Naive thymus-derived CD4-positive, alpha-beta T cell (primary cell): ENCODE results near the gene NR2F2. TPM values are rescaled to one million over a fixed set of nuclear protein-coding genes. Genes with fewer than 3 reads are reported as not detected.

Experiments
- ATAC-seq: fragments of 150-1000 bp; cut with Tn5 transposase; 2 replicates; pipeline ENCODE4 v1.10.0; 2021; ENCODE audit warnings: mild to moderate bottlenecking, moderate library complexity
- CTCF ChIA-PET: fragments of 350-600 bp; sonication (Branson Sonifier 250); formaldehyde crosslinking; loops from one replicate; lab custom pipeline; 2021; ENCODE audit warnings: antibody characterized with exemption; lab: Charles Lee
- POLR2A ChIA-PET: fragments of 350-600 bp; sonication (Branson Sonifier 250); formaldehyde crosslinking; loops from one replicate; lab custom pipeline; 2021; ENCODE audit warnings: antibody characterized with exemption, inconsistent platforms; lab: Charles Lee
- DNase-seq, 9 donors: peaks; one replicate each; pipeline versions ENCODE4 v3.0.0 to v3.0.0-alpha.2; 2020 to 2022; ENCODE audit warnings: mixed read lengths in 1 of 9
- H3K27ac ChIP-seq: one replicate; pipeline ENCODE4 v1.7.0; 2013; ENCODE audit warnings: mild to moderate bottlenecking, low read depth, low read length, moderate library complexity
- H3K27me3 ChIP-seq, 2 donors: one replicate each; pipeline ENCODE4 v1.7.0; 2013; ENCODE audit warnings: low read length in 2 of 2, mild to moderate bottlenecking in 2 of 2, moderate library complexity in 2 of 2; ENCODE audit not compliant: control insufficient read depth in 2 of 2, insufficient read depth in 2 of 2
- H3K36me3 ChIP-seq, 3 experiments: 1 replicate in 2 of 3; 2 replicates in 1 of 3; pipeline ENCODE4 v1.7.0; 2013; ENCODE audit warnings: low read length in 3 of 3, mild to moderate bottlenecking in 3 of 3, moderate library complexity in 1 of 3; ENCODE audit not compliant: insufficient read depth in 3 of 3, control insufficient read depth in 2 of 3
- H3K4me1 ChIP-seq, 2 donors: one replicate each; pipeline ENCODE4 v1.7.0; 2013; ENCODE audit warnings: low read length in 2 of 2, mild to moderate bottlenecking in 2 of 2, moderate library complexity in 1 of 2; ENCODE audit not compliant: control insufficient read depth in 2 of 2, insufficient read depth in 2 of 2
- H3K4me3 ChIP-seq: 2 replicates; pipeline ENCODE4 v1.7.0; 2013; ENCODE audit warnings: mild to moderate bottlenecking, low read length
- H3K9me3 ChIP-seq, 3 experiments: 1 replicate in 2 of 3; 2 replicates in 1 of 3; pipeline ENCODE4 v1.7.0; 2013; ENCODE audit warnings: low read length in 3 of 3; ENCODE audit not compliant: control insufficient read depth in 2 of 3
- H3K27ac Mint-ChIP-seq, 9 donors: one replicate each; pipeline ENCODE4 v1.8.0; 2020 to 2022; ENCODE audit warnings: mixed read lengths in 9 of 9, mild to moderate bottlenecking in 8 of 9, moderate library complexity in 5 of 9, inconsistent platforms in 2 of 9
- H3K27me3 Mint-ChIP-seq, 5 donors: one replicate each; pipeline ENCODE4 v1.8.0; 2021 to 2022; ENCODE audit warnings: mixed read lengths in 5 of 5, mild to moderate bottlenecking in 1 of 5
- H3K36me3 Mint-ChIP-seq, 5 donors: one replicate each; pipeline ENCODE4 v1.8.0; 2020 to 2022; ENCODE audit warnings: mixed read lengths in 5 of 5, mild to moderate bottlenecking in 3 of 5, inconsistent platforms in 1 of 5
- H3K4me1 Mint-ChIP-seq, 7 donors: one replicate each; pipeline ENCODE4 v1.8.0; 2020 to 2022; ENCODE audit warnings: mixed read lengths in 7 of 7, mild to moderate bottlenecking in 3 of 7, inconsistent platforms in 1 of 7
- H3K4me3 Mint-ChIP-seq, 10 donors: one replicate each; pipeline ENCODE4 v1.8.0; 2020 to 2022; ENCODE audit warnings: mild to moderate bottlenecking in 10 of 10, mixed read lengths in 10 of 10, moderate library complexity in 6 of 10, inconsistent platforms in 2 of 10
- H3K9me3 Mint-ChIP-seq, 11 donors: one replicate each; pipeline ENCODE4 v1.8.0; 2020 to 2022; ENCODE audit warnings: mixed read lengths in 11 of 11, mild to moderate bottlenecking in 4 of 11, inconsistent platforms in 1 of 11, moderate library complexity in 1 of 11
- intact Hi-C, 2 donors: fragments of 100-400 bp; cut with micrococcal nuclease; formaldehyde crosslinking; loops; one replicate each; pipeline ENCODE4 v1.15.1; 2023
- polyA plus RNA-seq, 2 donors: library from polyadenylated mRNA; unstranded; fragments of 300-500 nt; fragmentation: Illumina TruSeq; gene quantifications; one replicate each; pipeline ENCODE4 v1.2.3, GENCODE V29; 2021
- total RNA-seq, 6 experiments: library from RNA in 5 of 6; stranded (reverse) in 5 of 6; gene quantifications; 1 replicate in 5 of 6; 2 replicates in 1 of 6; pipeline ENCODE4 v1.2.3 and lab custom pipeline; 2021 to 2026

NR2F2 gene
- total and polyA plus RNA-seq, 7 experiments from 2014 or later, result not detected

DNA sequence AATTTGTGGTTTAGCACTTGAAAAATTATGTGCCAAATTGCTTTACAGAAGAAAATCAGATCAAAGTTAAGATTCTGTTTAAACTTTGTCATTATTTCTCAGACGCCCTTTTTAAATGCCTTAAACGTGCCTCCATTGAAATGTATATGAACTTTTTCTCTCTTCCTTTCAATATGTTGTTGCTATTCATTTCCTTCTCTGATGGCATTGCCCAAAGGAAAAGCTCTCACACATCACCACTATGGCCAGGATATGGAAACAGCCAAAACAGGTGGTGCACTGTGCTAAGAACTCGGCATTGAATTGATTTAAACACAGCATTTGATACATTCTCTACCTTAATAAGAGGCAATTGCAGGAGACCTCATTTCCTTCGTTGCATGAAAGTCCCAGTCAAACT, 35.7 kb upstream of the NR2F2 start:
- POLR2A ChIA-PET, result no interaction called here

GRCh38 chr15:96296264-96296663, 34.2 kb upstream of the NR2F2 start:
- CTCF ChIA-PET, result no interaction called here
- ATAC-seq (no peak), DNase-seq (no peak)
- Mint-ChIP-seq H3K9me3 (peaks cover 0 to 30% (median 8%) of the 10 kb centered on the region in 11 donors), H3K36me3 (peaks cover 0 to 7% (median 0%) of the 10 kb centered on the region in 5 donors), H3K4me3 (no peak overlapping the region), H3K4me1 (no peaks in the 10 kb centered on the region), H3K27ac (no peak overlapping the region), H3K27me3 (peaks cover 0 to 46% (median 29%) of the 10 kb centered on the region in 5 donors)
- H3K4me3 ChIP-seq, result no peak overlapping the region
- no peak overlapping the region for H3K27ac ChIP-seq
- no peaks in the 10 kb centered on the region for H3K9me3 ChIP-seq
- H3K4me1 ChIP-seq, result no peaks in the 10 kb centered on the region
- no peaks in the 10 kb centered on the region for H3K27me3 ChIP-seq
- intact Hi-C loops, result no loop called here
- H3K36me3 ChIP-seq, result no peaks in the 10 kb centered on the region
- POLR2A ChIA-PET, result no interaction called here

More for the DNA sequence above, 35.7 kb upstream of the NR2F2 start:
- peaks cover 0 to 41% (median 35%) of the 10 kb centered on the region in 5 donors for H3K27me3 Mint-ChIP-seq
- ATAC-seq, result no peak
- CTCF ChIA-PET, result no interaction called here
- no peak overlapping the region for H3K4me3 Mint-ChIP-seq
- Histone ChIP-seq H3K9me3 (no peaks in the 10 kb centered on the region), H3K27ac (no peak overlapping the region), H3K4me1 (no peaks in the 10 kb centered on the region), H3K4me3 (no peak overlapping the region), H3K36me3 (no peaks in the 10 kb centered on the region), H3K27me3 (no peaks in the 10 kb centered on the region)
- intact Hi-C loops, result no loop called here
- no peak overlapping the region for H3K27ac Mint-ChIP-seq
- DNase-seq, result no peak
- peaks cover 0 to 7% (median 0%) of the 10 kb centered on the region in 5 donors for H3K36me3 Mint-ChIP-seq
- H3K9me3 Mint-ChIP-seq, result peaks cover 0 to 27% (median 8%) of the 10 kb centered on the region in 11 donors
- H3K4me1 Mint-ChIP-seq, result no peaks in the 10 kb centered on the region

DNA sequence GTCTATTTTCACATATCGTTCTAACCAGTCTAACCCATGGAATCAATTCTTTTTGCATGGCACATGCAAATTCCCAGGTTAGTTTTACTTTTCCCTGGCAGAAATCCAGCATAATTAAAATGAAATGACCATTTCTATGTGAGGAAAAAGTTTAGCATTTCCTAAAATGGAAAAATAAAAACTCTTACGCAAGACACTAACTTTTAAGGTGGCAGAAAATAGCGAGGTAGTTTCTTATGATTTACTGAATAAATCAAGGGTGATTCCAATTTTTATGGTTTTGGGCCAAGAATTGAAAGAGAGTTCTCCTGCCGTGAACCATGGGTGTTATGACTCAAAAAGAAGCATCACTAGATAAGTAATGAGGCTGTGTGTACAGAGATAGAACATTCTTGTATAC, 32.7 kb upstream of the NR2F2 start:
- ATAC-seq, result no peak
- Histone ChIP-seq H3K4me3 (no peak overlapping the region), H3K36me3 (no peaks in the 10 kb centered on the region), H3K27me3 (no peaks in the 10 kb centered on the region), H3K4me1 (no peaks in the 10 kb centered on the region), H3K9me3 (no peaks in the 10 kb centered on the region), H3K27ac (no peak overlapping the region)
- intact Hi-C loops, result no loop called here
- H3K36me3 Mint-ChIP-seq, result peaks cover 0 to 7% (median 0%) of the 10 kb centered on the region in 5 donors
- no peaks in the 10 kb centered on the region for H3K4me1 Mint-ChIP-seq
- H3K27me3 Mint-ChIP-seq, result peaks cover 0 to 46% (median 33%) of the 10 kb centered on the region in 5 donors
- H3K4me3 Mint-ChIP-seq, result no peak overlapping the region
- POLR2A ChIA-PET, result no interaction called here
- no peak for DNase-seq
- peaks cover 0 to 28% (median 8%) of the 10 kb centered on the region in 11 donors for H3K9me3 Mint-ChIP-seq
- CTCF ChIA-PET, result no interaction called here
- H3K27ac Mint-ChIP-seq, result no peak overlapping the region

- Histone ChIP-seq H3K4me3 (no peak overlapping the region), H3K9me3 (no peaks in the 10 kb centered on the region), H3K36me3 (no peaks in the 10 kb centered on the region), H3K27ac (no peak overlapping the region), H3K4me1 (no peaks in the 10 kb centered on the region), H3K27me3 (no peaks in the 10 kb centered on the region)
- Mint-ChIP-seq H3K4me1 (no peaks in the 10 kb centered on the region), H3K27me3 (peaks cover 0 to 48% (median 29%) of the 10 kb centered on the region in 5 donors), H3K4me3 (no peak overlapping the region), H3K27ac (no peak overlapping the region), H3K9me3 (peaks cover 0 to 27% (median 8%) of the 10 kb centered on the region in 11 donors), H3K36me3 (peaks cover 0 to 7% (median 0%) of the 10 kb centered on the region in 5 donors)
- DNase-seq, result no peak
- CTCF ChIA-PET, result no interaction called here
- ATAC-seq, result no peak
- POLR2A ChIA-PET, result no interaction called here
- intact Hi-C loops, result no loop called here
Observed at GRCh38 chr15:96298217-96298616, 32.3 kb upstream of the NR2F2 start.

DNA sequence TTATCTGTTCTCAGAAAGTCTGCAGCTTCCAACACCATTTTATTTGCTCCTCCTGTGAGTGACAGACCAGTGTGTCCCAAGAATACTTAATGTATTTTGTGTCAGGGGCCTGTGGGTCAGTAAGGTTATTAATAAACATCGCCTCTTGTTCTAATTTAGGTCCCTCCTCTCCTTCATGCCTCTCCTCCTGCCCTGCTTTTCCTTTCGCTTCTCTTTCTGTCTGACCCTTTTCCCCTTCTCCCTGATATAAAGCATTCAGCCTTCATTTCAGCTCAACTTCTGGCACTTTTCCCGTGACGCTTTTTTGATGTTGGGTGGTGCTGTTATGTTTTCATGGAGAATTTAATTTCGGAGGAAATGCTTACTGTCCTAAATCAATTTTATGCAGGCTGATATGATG, 29.7 kb upstream of the NR2F2 start:
- intact Hi-C loops, result no loop called here
- H3K4me3 Mint-ChIP-seq, result no peak overlapping the region

DNA sequence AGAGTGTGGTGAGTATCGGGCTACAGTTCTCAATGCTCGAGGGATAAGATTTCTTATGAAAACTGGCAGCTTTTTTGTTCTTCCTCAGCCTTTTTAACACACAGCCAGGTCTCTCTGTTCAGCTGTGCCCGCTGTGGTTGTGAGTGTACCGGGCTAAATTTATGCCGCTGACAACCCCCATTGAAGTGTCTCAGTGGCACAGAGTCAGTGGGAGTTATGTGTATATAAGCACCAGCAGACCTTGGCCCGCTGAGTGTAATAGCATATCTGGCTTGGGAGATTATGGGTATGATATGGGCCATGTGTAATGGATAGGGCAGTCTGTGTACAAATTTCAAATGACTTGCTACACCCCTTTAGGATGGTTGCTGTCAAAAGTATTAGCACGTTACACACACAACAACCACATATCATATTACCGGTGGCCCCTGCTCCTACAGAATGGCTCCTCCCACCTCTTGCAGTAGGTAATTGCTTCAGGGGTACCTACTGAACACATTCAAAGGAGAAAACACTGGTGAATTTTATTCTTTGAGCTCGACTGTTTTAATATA, 26.9 kb upstream of the NR2F2 start:
- no peak overlapping the region for H3K27ac ChIP-seq
- no peaks in the 10 kb centered on the region for H3K36me3 ChIP-seq
- ChIA-PET POLR2A (no interaction called here), CTCF (no interaction called here)
- H3K4me3 Mint-ChIP-seq, result no peak overlapping the region
- no peaks in the 10 kb centered on the region for H3K9me3 ChIP-seq
- H3K27me3 ChIP-seq, result no peaks in the 10 kb centered on the region
- peaks cover 0 to 14% (median 1%) of the 10 kb centered on the region in 11 donors for H3K9me3 Mint-ChIP-seq
- intact Hi-C loops, result no loop called here
- H3K36me3 Mint-ChIP-seq, result no peaks in the 10 kb centered on the region
- H3K4me1 Mint-ChIP-seq, result no peaks in the 10 kb centered on the region
- no peak overlapping the region for H3K4me3 ChIP-seq
- no peak for DNase-seq
- no peak for ATAC-seq
- H3K27ac Mint-ChIP-seq, result no peak overlapping the region
- H3K27me3 Mint-ChIP-seq, result peaks cover 0 to 45% (median 24%) of the 10 kb centered on the region in 5 donors
- H3K4me1 ChIP-seq, result no peaks in the 10 kb centered on the region

More for the DNA sequence above, 29.7 kb upstream of the NR2F2 start:
- no peaks in the 10 kb centered on the region for H3K4me1 ChIP-seq
- no peaks in the 10 kb centered on the region for H3K9me3 ChIP-seq
- H3K4me3 ChIP-seq, result no peak overlapping the region
- Mint-ChIP-seq H3K27me3 (peaks cover 0 to 53% (median 32%) of the 10 kb centered on the region in 5 donors), H3K27ac (peak overlapping the region in 1 of 9 donors; percentile 39), H3K4me1 (no peaks in the 10 kb centered on the region), H3K9me3 (peaks cover 0 to 27% (median 8%) of the 10 kb centered on the region in 11 donors), H3K36me3 (peaks cover 0 to 7% (median 0%) of the 10 kb centered on the region in 5 donors)
- DNase-seq, result no peak
- POLR2A ChIA-PET, result no interaction called here
- no peaks in the 10 kb centered on the region for H3K27me3 ChIP-seq
- CTCF ChIA-PET, result no interaction called here
- H3K36me3 ChIP-seq, result no peaks in the 10 kb centered on the region
- ATAC-seq, result no peak
- no peak overlapping the region for H3K27ac ChIP-seq

DNA sequence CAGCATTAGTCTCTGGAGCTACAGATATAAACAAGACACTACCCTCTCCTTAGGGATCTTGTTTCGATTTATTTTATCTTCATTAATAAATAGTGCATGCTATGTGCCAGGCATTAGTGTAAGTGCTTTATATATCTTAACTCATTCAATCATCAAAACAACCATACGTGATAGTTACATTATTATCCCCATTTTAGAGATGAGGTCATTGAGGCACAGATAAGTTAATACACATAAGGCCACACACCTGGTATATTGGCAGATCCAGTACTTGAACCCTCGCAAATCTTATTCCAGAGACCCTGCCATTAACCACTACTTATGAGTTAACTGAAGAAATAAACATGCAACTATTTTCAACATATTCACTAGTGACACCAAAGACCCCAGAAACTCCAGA, 25.7 kb upstream of the NR2F2 start:
- intact Hi-C loops, result no loop called here
- no peaks in the 10 kb centered on the region for H3K27me3 ChIP-seq
- no peak overlapping the region for H3K4me3 ChIP-seq
- Mint-ChIP-seq H3K9me3 (peaks cover 0 to 11% (median 0%) of the 10 kb centered on the region in 11 donors), H3K4me1 (no peaks in the 10 kb centered on the region), H3K27ac (no peak overlapping the region), H3K36me3 (no peaks in the 10 kb centered on the region), H3K4me3 (no peak overlapping the region), H3K27me3 (peaks cover 0 to 52% (median 18%) of the 10 kb centered on the region in 5 donors)
- ChIA-PET CTCF (no interaction called here), POLR2A (no interaction called here)
- H3K36me3 ChIP-seq, result no peaks in the 10 kb centered on the region
- no peaks in the 10 kb centered on the region for H3K9me3 ChIP-seq
- no peaks in the 10 kb centered on the region for H3K4me1 ChIP-seq
- no peak for DNase-seq
- ATAC-seq, result no peak
- H3K27ac ChIP-seq, result no peak overlapping the region
